ENCODE data around the gene CORO2B.

The CORO2B gene

GRCh38 chr15:68656438-68656739 lies 77.6 kb downstream of the CORO2B start:
- TF ChIP-seq CTCF (IDR thresholded peaks at IDR 0.05) = no peak

GRCh38 chr15:68658151-68658550 lies 79.4 kb downstream of the CORO2B start:
- Mint-ChIP-seq H3K4me1 (peaks cover 11% of the 10 kb centered on the region), H3K9me3 (peaks cover under 1% of the 10 kb centered on the region), H3K4me3 (no peak overlapping the region), H3K36me3 (ENCODE audit: low read depth) (no peaks in the 10 kb centered on the region), H3K27me3 (ENCODE audit: low read depth, poor library complexity) (peaks cover 3% of the 10 kb centered on the region), H3K27ac (no peak overlapping the region)
- no peak for DNase-seq
- no peak for TF ChIP-seq CTCF (IDR thresholded peaks at IDR 0.05)

More at GRCh38 chr15:68656438-68656739, 77.6 kb downstream of the CORO2B start:
- Mint-ChIP-seq H3K36me3 (ENCODE audit: low read depth) (no peaks in the 10 kb centered on the region), H3K27ac (no peak overlapping the region), H3K4me1 (peaks cover 11% of the 10 kb centered on the region), H3K27me3 (ENCODE audit: low read depth, poor library complexity) (peaks cover 7% of the 10 kb centered on the region), H3K4me3 (no peak overlapping the region), H3K9me3 (no peaks in the 10 kb centered on the region)
- DNase-seq = no peak

GRCh38 chr15:68658641-68659358 lies 80.0 kb downstream of the CORO2B start:
- Mint-ChIP-seq H3K27me3 (ENCODE audit: low read depth, poor library complexity) (peaks cover 3% of the 10 kb centered on the region), H3K27ac (no peak overlapping the region), H3K4me1 (peaks cover 11% of the 10 kb centered on the region), H3K9me3 (peaks cover 5% of the 10 kb centered on the region), H3K36me3 (ENCODE audit: low read depth) (no peaks in the 10 kb centered on the region), H3K4me3 (no peak overlapping the region)
- no peak for DNase-seq
- TF ChIP-seq CTCF (IDR thresholded peaks at IDR 0.05) = peak; percentile 21

DNA sequence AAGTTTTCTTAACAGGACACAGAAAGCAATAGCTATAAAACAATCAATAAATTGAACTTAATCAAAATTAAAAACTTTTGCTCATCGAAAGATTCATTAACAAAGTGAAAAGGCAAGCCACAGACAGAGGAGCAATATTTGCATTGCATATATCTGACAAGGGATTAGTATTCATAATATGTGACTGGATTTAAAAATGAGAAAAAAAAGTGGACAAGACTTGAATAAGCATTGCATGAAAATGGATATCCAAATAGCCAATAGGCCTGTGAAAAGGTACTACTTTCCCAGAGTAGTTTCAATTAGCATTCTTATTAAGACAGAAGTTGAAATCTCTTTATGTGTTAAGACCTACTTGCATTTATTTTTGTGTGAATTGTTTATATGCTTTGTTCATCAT lies 84.7 kb downstream of the CORO2B start:
- Mint-ChIP-seq H3K27me3 (ENCODE audit: low read depth, poor library complexity) (peaks cover 4% of the 10 kb centered on the region), H3K9me3 (peaks cover 8% of the 10 kb centered on the region), H3K4me1 (peaks cover 5% of the 10 kb centered on the region), H3K27ac (no peak overlapping the region), H3K4me3 (no peak overlapping the region), H3K36me3 (ENCODE audit: low read depth) (no peaks in the 10 kb centered on the region)
- no peak for DNase-seq
- no peak for TF ChIP-seq CTCF (IDR thresholded peaks at IDR 0.05)

DNA sequence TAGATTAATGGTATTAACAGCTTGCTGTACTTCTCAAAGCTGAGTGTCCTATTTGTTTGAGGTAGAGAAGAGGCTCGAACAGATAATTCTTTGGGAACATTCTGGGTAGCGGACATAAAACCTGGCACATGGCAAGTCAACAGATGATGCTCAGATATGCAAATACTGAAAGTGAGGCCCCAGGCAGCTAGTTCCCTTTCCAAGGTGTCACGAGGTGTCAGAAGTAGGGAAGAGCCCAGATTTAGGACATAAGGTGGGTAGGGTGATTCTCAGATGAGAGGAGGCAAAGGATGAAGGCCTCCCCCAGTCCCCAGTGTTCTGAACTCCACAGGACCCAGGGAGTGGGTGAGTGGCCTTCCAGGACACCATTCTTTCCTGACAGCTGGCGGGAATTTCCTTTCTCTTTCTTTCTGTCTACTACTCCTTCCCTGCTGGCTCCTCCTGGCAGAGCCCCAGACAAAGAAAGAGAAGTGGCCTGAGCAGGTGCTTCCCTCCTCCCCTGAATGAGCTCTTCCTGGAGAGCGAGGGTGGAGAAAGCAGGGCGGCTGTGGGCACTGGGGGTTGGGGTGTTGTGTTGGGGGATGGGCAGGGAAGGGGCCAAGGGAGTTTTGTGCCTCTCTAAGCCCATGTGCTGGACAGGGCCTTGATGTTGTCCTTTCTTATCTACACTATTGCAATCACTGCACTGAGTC lies 87.5 kb downstream of the CORO2B start:
- Mint-ChIP-seq H3K36me3 (ENCODE audit: low read depth) (no peaks in the 10 kb centered on the region), H3K9me3 (peaks cover 8% of the 10 kb centered on the region), H3K27ac (no peak overlapping the region), H3K4me1 (peaks cover 5% of the 10 kb centered on the region), H3K27me3 (ENCODE audit: low read depth, poor library complexity) (peaks cover 4% of the 10 kb centered on the region), H3K4me3 (no peak overlapping the region)
- no peak for DNase-seq
- no peak for TF ChIP-seq CTCF (IDR thresholded peaks at IDR 0.05)
